Measurements from ENCODE around the gene C9orf50. TPM values are rescaled to one million over a fixed set of nuclear protein-coding genes. Genes with fewer than 3 reads are reported as not detected.

Gene C9orf50
- total RNA-seq, 3 donors from 2014 or later (not counting 1 experiment from before 2014, with no cell fraction given) = not detected

DNA sequence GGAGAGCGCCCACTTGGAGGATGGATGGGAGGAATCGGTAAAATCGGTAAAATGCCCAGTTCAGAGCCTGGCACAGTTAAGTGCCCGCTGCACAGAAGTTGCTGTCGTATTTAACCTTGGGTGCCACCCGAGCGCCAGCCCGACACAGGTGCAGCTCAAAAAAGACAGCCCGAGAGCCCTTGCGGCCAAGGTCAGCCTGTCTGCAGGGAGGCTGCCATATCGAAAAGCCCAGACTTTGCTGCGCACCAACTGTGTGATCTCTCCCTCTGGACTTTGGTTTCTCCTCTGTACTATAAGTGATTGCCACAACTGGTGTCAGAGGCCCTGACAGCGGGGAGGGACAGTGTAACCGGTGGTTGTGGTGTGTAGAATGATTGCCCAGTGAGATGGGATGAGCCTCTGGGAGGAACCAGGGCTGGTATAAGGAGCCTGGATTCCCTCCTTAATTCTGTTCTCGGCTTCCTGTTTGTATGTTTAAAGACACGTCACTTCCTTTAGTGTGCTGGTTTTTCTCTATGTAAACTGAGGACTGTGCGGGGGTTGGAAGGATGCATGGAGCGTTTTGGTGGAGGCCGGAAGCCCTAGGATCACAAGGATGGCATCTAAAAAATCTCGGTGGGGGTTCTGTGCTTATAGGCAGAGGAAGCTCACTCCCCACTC lies 5.9 kb upstream of the C9orf50 start:
- peak overlapping the region; percentile 91 for H3K27ac ChIP-seq (ENCODE audit: low read length)
- ATAC-seq (peak; percentile 18 to 24 (median 21)), DNase-seq (peak in 1 of 2 donors; percentile 71)
- H3K9me3 ChIP-seq (ENCODE audit: control insufficient read depth, insufficient read depth, low read length) = no peaks in the 10 kb centered on the region
- H3K36me3 Mint-ChIP-seq = no peaks in the 10 kb centered on the region
- peak overlapping the region; percentile 84 for H3K4me3 Mint-ChIP-seq
- no peaks in the 10 kb centered on the region for H3K36me3 ChIP-seq (ENCODE audit: control insufficient read depth, insufficient read depth, low read length)
- H3K4me1 ChIP-seq (ENCODE audit: control insufficient read depth, insufficient read depth, low read length) = peaks cover 49% of the 10 kb centered on the region
- H3K27ac Mint-ChIP-seq = peak overlapping the region; percentile 93
- H3K27me3 Mint-ChIP-seq (ENCODE audit: low read depth in 2 of 2) = peaks cover 0 to 5% of the 10 kb centered on the region in 2 donors
- intact Hi-C loops (cut with micrococcal nuclease) = loop anchor here (1.0 kb wide), 2 partner anchors 16 to 487 kb away; partner anchors contain the start of gene ASB6
- WGBS (ENCODE audit: insufficient coverage) = 8% methylated on average over 20 of the region's 20 CpGs
- H3K4me1 Mint-ChIP-seq = peaks cover 42 to 54% of the 10 kb centered on the region in 2 donors
- TF ChIP-seq CTCF (IDR thresholded peaks at IDR 0.05) = no peak
- H3K27me3 ChIP-seq (ENCODE audit: control insufficient read depth, insufficient read depth, low read length) = peaks cover 2% of the 10 kb centered on the region
- no peaks in the 10 kb centered on the region for H3K9me3 Mint-ChIP-seq
- peak overlapping the region; percentile 90 for H3K4me3 ChIP-seq (ENCODE audit: low read length)

GRCh38 chr9:129626079-129626624 lies 5.3 kb upstream of the C9orf50 start, which contains the start of gene NTMT1:
NTMT1 (plus strand) TSS chr9:129626163; CDS start chr9:129632704, 6,541 bp downstream.
- no peaks in the 10 kb centered on the region for H3K36me3 ChIP-seq (ENCODE audit: control insufficient read depth, insufficient read depth, low read length)
- intact Hi-C loops (cut with micrococcal nuclease) = loop anchor here (1.0 kb wide), 2 partner anchors 16 to 487 kb away; partner anchors contain the start of gene ASB6
- peaks cover 49% of the 10 kb centered on the region for H3K4me1 ChIP-seq (ENCODE audit: control insufficient read depth, insufficient read depth, low read length)
- H3K9me3 ChIP-seq (ENCODE audit: control insufficient read depth, insufficient read depth, low read length) = no peaks in the 10 kb centered on the region
- peak within 1 kb of the TSS; percentile 84 for H3K4me3 Mint-ChIP-seq
- H3K9me3 Mint-ChIP-seq = no peaks in the 10 kb centered on the region
- H3K27ac ChIP-seq (ENCODE audit: low read length) = peak within 1 kb of the TSS; percentile 91
- peak within 1 kb of the TSS; percentile 90 for H3K4me3 ChIP-seq (ENCODE audit: low read length)
- H3K27ac Mint-ChIP-seq = peak within 1 kb of the TSS; percentile 93
- TF ChIP-seq CTCF (IDR thresholded peaks at IDR 0.05) = no peak
- peaks cover 8% of the 10 kb centered on the region for H3K27me3 ChIP-seq (ENCODE audit: control insufficient read depth, insufficient read depth, low read length)
- peak; percentile 86 to 92 (median 89) for ATAC-seq
- peaks cover 4 to 8% of the 10 kb centered on the region in 2 donors for H3K27me3 Mint-ChIP-seq (ENCODE audit: low read depth in 2 of 2)
- H3K36me3 Mint-ChIP-seq = no peaks in the 10 kb centered on the region
- peak; percentile 92 to 94 for DNase-seq
- peaks cover 42 to 48% of the 10 kb centered on the region in 2 donors for H3K4me1 Mint-ChIP-seq
- WGBS (ENCODE audit: insufficient coverage) = 0% methylated on average over 53 of the region's 55 CpGs

- ATAC-seq = peak in 1 of 3 donors; percentile 8
- intact Hi-C loops (cut with micrococcal nuclease) = loop anchor here (1.0 kb wide), 1 partner anchor 494 kb away; no protein-coding TSS in a partner anchor
- Histone ChIP-seq H3K27ac (ENCODE audit: low read length) (no peak overlapping the region), H3K4me3 (ENCODE audit: low read length) (no peak overlapping the region), H3K36me3 (ENCODE audit: control insufficient read depth, insufficient read depth, low read length) (no peaks in the 10 kb centered on the region), H3K27me3 (ENCODE audit: control insufficient read depth, insufficient read depth, low read length) (peaks cover 15% of the 10 kb centered on the region), H3K4me1 (ENCODE audit: control insufficient read depth, insufficient read depth, low read length) (peaks cover 55% of the 10 kb centered on the region), H3K9me3 (ENCODE audit: control insufficient read depth, insufficient read depth, low read length) (no peaks in the 10 kb centered on the region)
- no peak for TF ChIP-seq CTCF (IDR thresholded peaks at IDR 0.05)
- Mint-ChIP-seq H3K9me3 (no peaks in the 10 kb centered on the region), H3K27me3 (ENCODE audit: low read depth in 2 of 2) (peaks cover 7 to 11% of the 10 kb centered on the region in 2 donors), H3K4me1 (peaks cover 40 to 42% of the 10 kb centered on the region in 2 donors), H3K27ac (peak overlapping the region; percentile 56 to 93), H3K36me3 (no peaks in the 10 kb centered on the region), H3K4me3 (peak overlapping the region; percentile 84)
- DNase-seq = peak in 1 of 2 donors; percentile 73
- 9% methylated on average over 9 of the region's 9 CpGs for WGBS (ENCODE audit: insufficient coverage)
These were observed 4.0 kb upstream of the C9orf50 start for GRCh38 chr9:129624947-129625346.
